ENCODE data around the gene TRIO. TPM values are rescaled to one million over a fixed set of nuclear protein-coding genes. Genes with fewer than 3 reads are reported as not detected.
A peak's percentile ranks its signal among the peaks of the same experiment; 100 is the strongest.

The TRIO gene
- total RNA-seq, 1 donor from 2014 or later: 148 TPM

GRCh38 chr5:14180437-14180836, 37.3 kb downstream of the TRIO start:
- TF ChIP-seq CTCF (IDR thresholded peaks at IDR 0.05): no peak
- Histone ChIP-seq H3K36me3 (no peaks in the 10 kb centered on the region), H3K4me1 (peaks cover 47% of the 10 kb centered on the region), H3K27ac (no peak overlapping the region), H3K9me3 (no peaks in the 10 kb centered on the region), H3K4me3 (no peak overlapping the region), H3K27me3 (ENCODE audit: low read depth) (no peaks in the 10 kb centered on the region)
- no peak for ATAC-seq
- intact Hi-C loops (cut with DNase I): no loop called here
- no peak for DNase-seq

- no peak overlapping the region for H3K27ac ChIP-seq
- TF ChIP-seq CTCF (IDR thresholded peaks at IDR 0.05): no peak
- intact Hi-C loops (cut with DNase I): no loop called here
- ATAC-seq (no peak), DNase-seq (no peak)
- no peaks in the 10 kb centered on the region for H3K36me3 ChIP-seq
- H3K27me3 ChIP-seq (ENCODE audit: low read depth): no peaks in the 10 kb centered on the region
- peaks cover 57% of the 10 kb centered on the region for H3K4me1 ChIP-seq
- H3K4me3 ChIP-seq: no peak overlapping the region
- H3K9me3 ChIP-seq: no peaks in the 10 kb centered on the region
These were observed 38.3 kb downstream of the TRIO start for GRCh38 chr5:14181299-14181968.

GRCh38 chr5:14182761-14183160, 39.6 kb downstream of the TRIO start:
- intact Hi-C loops (cut with DNase I): no loop called here
- no peak overlapping the region for H3K4me3 ChIP-seq
- TF ChIP-seq CTCF (IDR thresholded peaks at IDR 0.05): no peak
- H3K4me1 ChIP-seq: peaks cover 70% of the 10 kb centered on the region
- H3K27ac ChIP-seq: no peak overlapping the region
- no peaks in the 10 kb centered on the region for H3K36me3 ChIP-seq
- DNase-seq (no peak), ATAC-seq (no peak)
- H3K27me3 ChIP-seq (ENCODE audit: low read depth): no peaks in the 10 kb centered on the region
- H3K9me3 ChIP-seq: no peaks in the 10 kb centered on the region

DNA sequence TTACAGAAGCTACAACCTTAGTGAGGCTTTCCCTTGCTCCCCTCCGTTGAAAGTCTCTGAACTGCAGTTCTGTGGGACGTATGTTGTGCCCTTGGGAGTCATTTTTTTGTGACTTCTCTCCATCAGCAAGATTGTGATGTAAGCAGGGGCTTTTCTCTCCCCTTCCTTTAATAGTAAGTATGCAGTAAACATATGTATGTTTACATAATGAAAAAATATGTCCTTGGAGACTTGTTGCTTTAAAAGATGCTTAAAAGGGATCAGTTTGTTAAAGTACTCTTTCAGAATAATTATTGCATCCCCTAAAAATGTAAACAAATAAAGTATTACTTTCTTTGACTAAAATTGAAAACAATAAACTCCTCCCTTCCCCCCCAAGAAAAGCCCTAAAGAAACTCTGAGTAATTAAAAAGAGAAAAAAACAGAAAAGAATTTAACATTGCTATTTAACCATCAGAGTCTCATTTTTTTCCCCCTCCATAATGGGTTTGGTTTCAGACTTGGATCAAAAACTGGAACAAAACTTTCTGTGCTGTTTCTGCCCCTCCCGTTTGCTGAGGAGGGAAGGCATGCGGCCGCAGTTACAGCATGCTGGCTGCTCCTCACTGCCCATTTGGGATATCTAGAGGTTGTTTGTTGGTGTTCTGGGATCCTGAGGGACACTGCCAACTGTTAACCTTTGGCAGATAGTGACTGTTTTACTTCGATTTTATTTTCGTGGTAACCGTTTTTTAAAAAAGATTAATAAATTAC, 40.2 kb downstream of the TRIO start:
- no peaks in the 10 kb centered on the region for H3K9me3 ChIP-seq
- H3K27ac ChIP-seq: peak overlapping the region; percentile 70
- ATAC-seq (no peak), DNase-seq (no peak)
- intact Hi-C loops (cut with DNase I): no loop called here
- H3K4me1 ChIP-seq: peaks cover 71% of the 10 kb centered on the region
- TF ChIP-seq CTCF (IDR thresholded peaks at IDR 0.05): no peak
- H3K4me3 ChIP-seq: no peak overlapping the region
- no peaks in the 10 kb centered on the region for H3K36me3 ChIP-seq
- H3K27me3 ChIP-seq (ENCODE audit: low read depth): no peaks in the 10 kb centered on the region

- TF ChIP-seq CTCF (IDR thresholded peaks at IDR 0.05): no peak
- H3K4me1 ChIP-seq: peaks cover 70% of the 10 kb centered on the region
- intact Hi-C loops (cut with DNase I): no loop called here
- H3K36me3 ChIP-seq: no peaks in the 10 kb centered on the region
- DNase-seq: no peak
- H3K27me3 ChIP-seq (ENCODE audit: low read depth): no peaks in the 10 kb centered on the region
- no peak for ATAC-seq
- peak overlapping the region; percentile 70 for H3K27ac ChIP-seq
- no peak overlapping the region for H3K4me3 ChIP-seq
- no peaks in the 10 kb centered on the region for H3K9me3 ChIP-seq
These were observed 40.9 kb downstream of the TRIO start for GRCh38 chr5:14184082-14184481.
